Amniotic epithelial cell (primary cell): ENCODE data around the gene TMEM220.

Experiments
- DNase-seq: peaks from one replicate; pipeline ENCODE4 v3.0.0-alpha.2; 2010; ENCODE audit warnings: low read depth

TMEM220 gene

DNA sequence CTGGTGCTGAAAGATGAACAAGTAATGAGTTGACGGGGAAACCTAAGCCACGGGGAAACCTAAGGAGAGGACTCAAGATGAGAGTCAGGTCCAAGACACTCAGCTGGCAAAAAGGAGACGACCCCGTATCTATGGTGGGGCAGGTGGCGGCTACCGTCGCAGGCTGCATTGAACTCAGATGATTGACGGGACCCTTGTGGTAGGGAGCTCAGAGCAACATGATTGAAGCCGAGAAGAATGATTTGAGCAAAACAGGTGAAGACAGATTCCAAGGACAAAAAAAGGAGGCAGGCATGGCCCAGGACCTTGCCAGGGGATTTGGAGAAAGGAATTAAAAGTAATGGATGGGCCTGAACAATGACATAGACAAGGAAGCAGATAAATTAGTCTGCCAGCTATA, 65.3 kb downstream of the TMEM220 start:
- no peak for DNase-seq
